H1 (cell line): ENCODE measurements around the gene RBP5. TPM values are rescaled to one million over a fixed set of nuclear protein-coding genes. Genes with fewer than 3 reads are reported as not detected.

Source experiments
- CTCF ChIA-PET: fragments of 300-600 bp; sonication (Branson Sonifier 250); formaldehyde crosslinking; loops from one replicate; lab custom pipeline; 2021; ENCODE audit not compliant: partially characterized antibody; lab: Charles Lee
- POLR2A ChIA-PET: fragments of 300-600 bp; sonication (Branson Sonifier 250); formaldehyde crosslinking; loops from one replicate; lab custom pipeline; 2021; ENCODE audit warnings: inconsistent platforms; ENCODE audit not compliant: partially characterized antibody; lab: Charles Lee
- DNase-seq, 2 experiments: peaks; one replicate each; pipeline versions ENCODE4 v3.0.0 to v3.0.0-alpha.2; 2010 to 2022; ENCODE audit warnings: low spot score in 2 of 2, low read depth in 1 of 2, mixed read lengths in 1 of 2
- FAIRE-seq: peaks from 2 replicates; lab custom pipeline; 2011; peaks lifted over from hg19 to GRCh38; lab: Jason Lieb, UNC
- H2AFZ ChIP-seq: 2 replicates; pipeline ENCODE4 v1.8.1; 2012; ENCODE audit warnings: low read length, inconsistent platforms
- H2AK5ac ChIP-seq: 2 replicates; pipeline ENCODE4 v1.6.1; 2013; ENCODE audit warnings: low read depth, low read length
- H2BK120ac ChIP-seq: replicated peaks from 2 replicates; pipeline ENCODE3; 2013; ENCODE audit warnings: low read depth, low read length, inconsistent platforms
- H2BK12ac ChIP-seq: 2 replicates; pipeline ENCODE4 v1.6.1; 2013; ENCODE audit warnings: low read depth, low read length
- H2BK15ac ChIP-seq: 2 replicates; pipeline ENCODE4 v1.6.1; 2013; ENCODE audit warnings: low read length
- H2BK20ac ChIP-seq: 2 replicates; pipeline ENCODE4 v1.6.1; 2013; ENCODE audit warnings: low read length
- H2BK5ac ChIP-seq: 2 replicates; pipeline ENCODE4 v1.6.1; 2013; ENCODE audit warnings: low read depth, low read length
- H3K14ac ChIP-seq: 2 replicates; pipeline ENCODE4 v1.6.1; 2013; ENCODE audit warnings: inconsistent platforms; ENCODE audit not compliant: insufficient read length
- H3K18ac ChIP-seq: 2 replicates; pipeline ENCODE4 v1.6.1; 2013; ENCODE audit warnings: low read length; ENCODE audit errors: extremely low read depth
- H3K23ac ChIP-seq: 2 replicates; pipeline ENCODE4 v1.6.1; 2013; ENCODE audit warnings: inconsistent platforms; ENCODE audit not compliant: insufficient read length
- H3K23me2 ChIP-seq: 2 replicates; pipeline ENCODE4 v1.6.1; 2013; ENCODE audit warnings: low read depth, low read length
- H3K27ac ChIP-seq: 2 replicates; pipeline ENCODE4 v1.6.1; 2011; ENCODE audit warnings: low read depth, low read length, inconsistent platforms
- H3K27me3 ChIP-seq, 4 experiments: replicated peaks in 1 of 4; 1 replicate in 1 of 4; 2 replicates in 3 of 4; pipeline versions ENCODE4 v1.6.1 to v1.8.1; 2011 to 2013; ENCODE audit warnings: low read length in 3 of 4, mild to moderate bottlenecking in 3 of 4, inconsistent platforms in 2 of 4, mixed read lengths in 2 of 4, moderate library complexity in 1 of 4; ENCODE audit not compliant: control insufficient read depth in 3 of 4, insufficient read depth in 3 of 4; ENCODE audit errors: extremely low read depth in 1 of 4
- H3K36me3 ChIP-seq, 4 experiments: 2 replicates each; pipeline versions ENCODE4 v1.6.1 to v1.8.1; 2011 to 2013; ENCODE audit warnings: mild to moderate bottlenecking in 4 of 4, low read length in 3 of 4, moderate library complexity in 2 of 4, control low read depth in 1 of 4, inconsistent platforms in 1 of 4; ENCODE audit not compliant: insufficient read depth in 4 of 4, control insufficient read depth in 2 of 4
- H3K4ac ChIP-seq: replicated peaks from 2 replicates; pipeline ENCODE3; 2013; ENCODE audit warnings: low read length, low read depth, mixed read lengths, inconsistent platforms; ENCODE audit not compliant: insufficient read length
- H3K4me1 ChIP-seq, 4 experiments: replicated peaks in 1 of 4; 1 replicate in 1 of 4; 2 replicates in 3 of 4; pipeline versions ENCODE4 v1.6.1 to v1.8.1; 2011 to 2013; ENCODE audit warnings: low read length in 3 of 4, inconsistent platforms in 2 of 4, mixed read lengths in 1 of 4; ENCODE audit not compliant: insufficient read depth in 4 of 4, control insufficient read depth in 3 of 4
- H3K4me2 ChIP-seq, 2 experiments: 2 replicates each; pipeline versions ENCODE4 v1.6.1 to v1.8.1; 2011 to 2013; ENCODE audit warnings: low read depth in 2 of 2, low read length in 2 of 2, control low read depth in 1 of 2, inconsistent platforms in 1 of 2, mild to moderate bottlenecking in 1 of 2; ENCODE audit not compliant: insufficient read depth in 1 of 2
- H3K4me3 ChIP-seq, 4 experiments: fragments of 200-600, 300-600 bp in 1 of 4; sonication (generic), shearing (Covaris generic), sonication (Bioruptor Twin) in 1 of 4; 2 replicates each; pipeline versions ENCODE4 v1.5.1 to v1.8.1; 2011 to 2016; ENCODE audit warnings: low read length in 4 of 4, low read depth in 3 of 4, control low read depth in 2 of 4, inconsistent platforms in 2 of 4, mild to moderate bottlenecking in 2 of 4, mixed read lengths in 1 of 4, moderate library complexity in 1 of 4; ENCODE audit not compliant: insufficient read depth in 2 of 4; ENCODE audit errors: extremely low read depth in 1 of 4
- H3K56ac ChIP-seq: replicated peaks from 2 replicates; pipeline ENCODE3; 2013; ENCODE audit warnings: low read depth, mild to moderate bottlenecking, mixed read lengths, low read length, inconsistent platforms; ENCODE audit not compliant: insufficient read length
- H3K79me1 ChIP-seq: 2 replicates; pipeline ENCODE4 v1.6.1; 2013; ENCODE audit warnings: low read depth, low read length, control low read depth
- H3K79me2 ChIP-seq, 2 experiments: 2 replicates each; pipeline versions ENCODE4 v1.6.1 to v1.8.1; 2012 to 2013; ENCODE audit warnings: low read length in 2 of 2, mild to moderate bottlenecking in 2 of 2, inconsistent platforms in 1 of 2; ENCODE audit not compliant: insufficient read depth in 2 of 2, control insufficient read depth in 1 of 2
- H3K9ac ChIP-seq, 4 experiments: replicated peaks in 1 of 4; 1 replicate in 1 of 4; 2 replicates in 3 of 4; pipeline versions ENCODE4 v1.6.1 to v1.8.1; 2011 to 2013; ENCODE audit warnings: low read depth in 3 of 4, low read length in 3 of 4, control low read depth in 2 of 4, mild to moderate bottlenecking in 2 of 4, moderate library complexity in 2 of 4, inconsistent platforms in 1 of 4; ENCODE audit errors: extremely low read depth in 1 of 4
- H3K9me3 ChIP-seq, 2 experiments: 2 replicates each; pipeline versions ENCODE4 v1.6.1 to v1.8.1; 2012 to 2013; ENCODE audit warnings: mild to moderate bottlenecking in 2 of 2, moderate library complexity in 2 of 2, control low read depth in 1 of 2, inconsistent platforms in 1 of 2, low read depth in 1 of 2, low read length in 1 of 2, mixed read lengths in 1 of 2; ENCODE audit not compliant: insufficient read depth in 2 of 2
- H4K20me1 ChIP-seq, 2 experiments: replicated peaks in 1 of 2; 2 replicates each; pipeline versions ENCODE3 to v1.8.1; 2011 to 2013; ENCODE audit warnings: inconsistent platforms in 2 of 2, low read length in 2 of 2, mild to moderate bottlenecking in 1 of 2; ENCODE audit not compliant: insufficient read depth in 2 of 2, control insufficient read depth in 1 of 2
- H4K5ac ChIP-seq: 2 replicates; pipeline ENCODE4 v1.6.1; 2013; ENCODE audit warnings: low read length, low read depth, mixed read lengths, inconsistent platforms; ENCODE audit not compliant: insufficient read length
- H4K8ac ChIP-seq: 2 replicates; pipeline ENCODE4 v1.8.0; 2013; ENCODE audit warnings: mild to moderate bottlenecking, moderate library complexity, low read length, inconsistent platforms; ENCODE audit not compliant: insufficient read depth; ENCODE audit errors: extremely low read depth
- H4K91ac ChIP-seq: replicated peaks from 2 replicates; pipeline ENCODE3; 2013; ENCODE audit warnings: low read length, mixed read lengths, inconsistent platforms; ENCODE audit not compliant: insufficient read length
- BACH1 ChIP-seq: IDR thresholded peaks from 2 replicates; pipeline ENCODE4 v1.6.1; 2012; ENCODE audit warnings: low read length, improper control_type of control experiment
- CREB1 ChIP-seq: IDR thresholded peaks from 2 replicates; pipeline ENCODE4 v1.6.1; 2012; ENCODE audit warnings: inconsistent platforms
- WGBS, 2 experiments: shearing (Covaris generic) in 1 of 2; methylation state at CpG; one replicate each; pipeline versions ENCODE4 v1.1.6 to v1.1.7; 2013 to 2015; ENCODE audit warnings: low lambda C conversion rate in 2 of 2, mixed read lengths in 2 of 2, inconsistent platforms in 1 of 2, low coverage in 1 of 2, missing lambda C conversion rate in 1 of 2; ENCODE audit not compliant: insufficient replicate concordance in 2 of 2, insufficient coverage in 1 of 2, insufficient read length in 1 of 2; ENCODE audit errors: extremely low coverage in 1 of 2, missing lambda C conversion rate in 1 of 2; 5-methylcytosine and 5-hydroxymethylcytosine counted together
- polyA plus RNA-seq, 7 experiments: library from polyadenylated mRNA; depleted of rRNA in 3 of 7; stranded (reverse) in 5 of 7; unstranded in 2 of 7; fragments of >200 nt in 5 of 7; fragments of 200-250 nt in 2 of 7; gene quantifications; 1 replicate in 5 of 7; 2 replicates in 1 of 7; 4 replicates in 1 of 7; pipeline versions ENCODE4 v1.2.1 to v1.2.3, GENCODE V29; 2011 to 2013; ENCODE audit warnings: missing spikeins in 2 of 7, mixed read lengths in 2 of 7
- total RNA-seq: library from RNA; stranded (reverse); fragmentation: NEBNext Ultra II Directional; extraction: Animal tissue kit (Norgen Biotek cat#: 25700); gene quantifications from 2 replicates; pipeline ENCODE4 v1.2.1, GENCODE V29; 2021
- TF ChIP-seq, protein P1 (sequence below), 3 experiments: IDR thresholded peaks; 1 replicate in 2 of 3; 2 replicates in 1 of 3; pipeline versions ENCODE4 v1.5.1 to v1.6.1; 2011; ENCODE audit warnings: low read length in 3 of 3, mild to moderate bottlenecking in 3 of 3, inconsistent platforms in 2 of 3, low read depth in 1 of 3, moderate library complexity in 1 of 3; ENCODE audit not compliant: insufficient read depth in 1 of 3; ENCODE audit errors: control extremely low read depth in 1 of 3

RBP5 gene
- total and polyA plus RNA-seq, 2 of the 8 experiments (the other 6 are each of a cell fraction or from before 2014, with no cell fraction given), result 1.2 to 1.9 TPM

GRCh38 chr12:7152818-7153217, 24.1 kb upstream of the RBP5 start:
- H3K4me3 ChIP-seq, result no peak overlapping the region
- H3K36me3 ChIP-seq, result peaks cover 0 to 9% (median 0%) of the 10 kb centered on the region in 4 experiments; a peak in 5 of 8 replicates
- no peak overlapping the region for H2BK5ac ChIP-seq
- DNase-seq, result no peak
- peaks cover 2 to 3% of the 10 kb centered on the region in 2 experiments for H4K20me1 ChIP-seq
- H4K5ac ChIP-seq, result no peak overlapping the region
- TF ChIP-seq BACH1, result no peak
- TF ChIP-seq, protein P1, sequence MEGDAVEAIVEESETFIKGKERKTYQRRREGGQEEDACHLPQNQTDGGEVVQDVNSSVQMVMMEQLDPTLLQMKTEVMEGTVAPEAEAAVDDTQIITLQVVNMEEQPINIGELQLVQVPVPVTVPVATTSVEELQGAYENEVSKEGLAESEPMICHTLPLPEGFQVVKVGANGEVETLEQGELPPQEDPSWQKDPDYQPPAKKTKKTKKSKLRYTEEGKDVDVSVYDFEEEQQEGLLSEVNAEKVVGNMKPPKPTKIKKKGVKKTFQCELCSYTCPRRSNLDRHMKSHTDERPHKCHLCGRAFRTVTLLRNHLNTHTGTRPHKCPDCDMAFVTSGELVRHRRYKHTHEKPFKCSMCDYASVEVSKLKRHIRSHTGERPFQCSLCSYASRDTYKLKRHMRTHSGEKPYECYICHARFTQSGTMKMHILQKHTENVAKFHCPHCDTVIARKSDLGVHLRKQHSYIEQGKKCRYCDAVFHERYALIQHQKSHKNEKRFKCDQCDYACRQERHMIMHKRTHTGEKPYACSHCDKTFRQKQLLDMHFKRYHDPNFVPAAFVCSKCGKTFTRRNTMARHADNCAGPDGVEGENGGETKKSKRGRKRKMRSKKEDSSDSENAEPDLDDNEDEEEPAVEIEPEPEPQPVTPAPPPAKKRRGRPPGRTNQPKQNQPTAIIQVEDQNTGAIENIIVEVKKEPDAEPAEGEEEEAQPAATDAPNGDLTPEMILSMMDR (IDR thresholded peaks at IDR 0.05; ENCODE audit: control extremely low read depth in 1 of 3, insufficient read depth in 1 of 3, low read depth in 1 of 3, low read length in 3 of 3), result no peak
- no peak for TF ChIP-seq CREB1
- H3K79me2 ChIP-seq, result no peaks in the 10 kb centered on the region
- no peak overlapping the region for H3K4ac ChIP-seq
- no peak overlapping the region for H2BK12ac ChIP-seq
- H3K14ac ChIP-seq, result no peak overlapping the region
- 83% methylated on average over 4 of the region's 4 CpGs; no CpG with 5 or more reads in 1 of the 2 experiments for WGBS, 2 experiments
- ChIA-PET POLR2A (interaction anchor here (1.4 to 1.5 kb wide), 2 partner anchors 10 to 209 kb away, joined by 3 to 5 read pairs; partner anchors contain the start of genes C12orf57 and RNU7-1), CTCF (interaction anchor here (0.8 to 10.0 kb wide), 6 partner anchors 9 to 92 kb away, joined by 3 to 151 read pairs (median 5); partner anchors contain the start of gene C1S)
- no peaks in the 10 kb centered on the region for H3K79me1 ChIP-seq
- no peak overlapping the region for H2BK120ac ChIP-seq
- H3K9me3 ChIP-seq, result no peaks in the 10 kb centered on the region
- H4K8ac ChIP-seq, result no peak overlapping the region
- H2AFZ ChIP-seq, result no peak overlapping the region
- no peaks in the 10 kb centered on the region for H3K23me2 ChIP-seq
- FAIRE-seq, result no peak
- H3K27ac ChIP-seq, result no peak overlapping the region
- H4K91ac ChIP-seq, result no peak overlapping the region
- H3K23ac ChIP-seq, result no peak overlapping the region
- H3K18ac ChIP-seq, result no peak overlapping the region
- H3K4me2 ChIP-seq, result no peak overlapping the region
- H3K56ac ChIP-seq, result no peak overlapping the region
- no peaks in the 10 kb centered on the region for H3K4me1 ChIP-seq
- no peak overlapping the region for H2BK15ac ChIP-seq
- no peak overlapping the region for H3K9ac ChIP-seq
- H3K27me3 ChIP-seq, result no peaks in the 10 kb centered on the region
- no peak overlapping the region for H2AK5ac ChIP-seq
- H2BK20ac ChIP-seq, result no peak overlapping the region
